ENCODE data around the gene PPIP5K2.

PPIP5K2 gene

GRCh38 chr5:103090791-103091190 is 29.3 kb upstream of the PPIP5K2 start:
- Histone ChIP-seq H3K27me3 (replicated peaks) (no peaks in the 10 kb centered on the region), H3K36me3 (replicated peaks) (no peaks in the 10 kb centered on the region), H3K4me3 (ENCODE audit: low read depth, low read length) (no peak overlapping the region), H3K27ac (no peak overlapping the region)
- no peak for DNase-seq
- no peak for TF ChIP-seq CTCF (IDR thresholded peaks at IDR 0.05; ENCODE audit: low read depth, low read length, missing control alignments)
- in situ Hi-C loops (cut with HindIII; ENCODE audit: low pct_ligation_motif_present, low sequenced_read_pairs) = no loop called here

- H3K36me3 ChIP-seq (replicated peaks) = no peaks in the 10 kb centered on the region
- no peak overlapping the region for H3K4me3 ChIP-seq (ENCODE audit: low read depth, low read length)
- in situ Hi-C loops (cut with HindIII; ENCODE audit: low pct_ligation_motif_present, low sequenced_read_pairs) = no loop called here
- no peak for TF ChIP-seq CTCF (IDR thresholded peaks at IDR 0.05; ENCODE audit: low read depth, low read length, missing control alignments)
- no peaks in the 10 kb centered on the region for H3K27me3 ChIP-seq (replicated peaks)
- no peak overlapping the region for H3K27ac ChIP-seq
- DNase-seq = no peak
Observed at GRCh38 chr5:103092676-103093075, 27.4 kb upstream of the PPIP5K2 start.

GRCh38 chr5:103093727-103094126 is 26.4 kb upstream of the PPIP5K2 start:
- H3K4me3 ChIP-seq (ENCODE audit: low read depth, low read length) = no peak overlapping the region
- H3K27ac ChIP-seq = no peak overlapping the region
- H3K27me3 ChIP-seq (replicated peaks) = no peaks in the 10 kb centered on the region
- no peak for TF ChIP-seq CTCF (IDR thresholded peaks at IDR 0.05; ENCODE audit: low read depth, low read length, missing control alignments)
- H3K36me3 ChIP-seq (replicated peaks) = no peaks in the 10 kb centered on the region
- no peak for DNase-seq
- in situ Hi-C loops (cut with HindIII; ENCODE audit: low pct_ligation_motif_present, low sequenced_read_pairs) = no loop called here

GRCh38 chr5:103094737-103095136 is 25.4 kb upstream of the PPIP5K2 start:
- H3K36me3 ChIP-seq (replicated peaks) = no peaks in the 10 kb centered on the region
- in situ Hi-C loops (cut with HindIII; ENCODE audit: low pct_ligation_motif_present, low sequenced_read_pairs) = no loop called here
- TF ChIP-seq CTCF (IDR thresholded peaks at IDR 0.05; ENCODE audit: low read depth, low read length, missing control alignments) = no peak
- H3K27ac ChIP-seq = no peak overlapping the region
- DNase-seq = no peak
- no peak overlapping the region for H3K4me3 ChIP-seq (ENCODE audit: low read depth, low read length)
- H3K27me3 ChIP-seq (replicated peaks) = no peaks in the 10 kb centered on the region

GRCh38 chr5:103098993-103099392 is 21.1 kb upstream of the PPIP5K2 start:
- no peak for TF ChIP-seq CTCF (IDR thresholded peaks at IDR 0.05; ENCODE audit: low read depth, low read length, missing control alignments)
- in situ Hi-C loops (cut with HindIII; ENCODE audit: low pct_ligation_motif_present, low sequenced_read_pairs) = no loop called here

GRCh38 chr5:103101079-103101750 is 18.9 kb upstream of the PPIP5K2 start:
- no peaks in the 10 kb centered on the region for H3K36me3 ChIP-seq (replicated peaks)
- H3K27ac ChIP-seq = no peak overlapping the region
- TF ChIP-seq CTCF (IDR thresholded peaks at IDR 0.05; ENCODE audit: low read depth, low read length, missing control alignments) = no peak
- DNase-seq = no peak
- no peaks in the 10 kb centered on the region for H3K27me3 ChIP-seq (replicated peaks)
- in situ Hi-C loops (cut with HindIII; ENCODE audit: low pct_ligation_motif_present, low sequenced_read_pairs) = no loop called here
- no peak overlapping the region for H3K4me3 ChIP-seq (ENCODE audit: low read depth, low read length)

More at GRCh38 chr5:103098993-103099392, 21.1 kb upstream of the PPIP5K2 start:
- Histone ChIP-seq H3K27ac (no peak overlapping the region), H3K27me3 (replicated peaks) (no peaks in the 10 kb centered on the region), H3K36me3 (replicated peaks) (no peaks in the 10 kb centered on the region), H3K4me3 (ENCODE audit: low read depth, low read length) (no peak overlapping the region)
- DNase-seq = no peak
